Stomach smooth muscle (tissue), 2 donors: Measurements from ENCODE around the gene POLR2J.
A peak's percentile ranks its signal among the peaks of the same experiment; 100 is the strongest.
"Not testable (repeated sequence)": the region's sequence is repeated elsewhere in the genome, so short reads cannot be mapped to it uniquely, and the experiment has no call there.

Source experiments
- H3K27ac ChIP-seq: one replicate; pipeline ENCODE4 v1.7.0; 2013; ENCODE audit warnings: mild to moderate bottlenecking, low read length, inconsistent platforms
- H3K27me3 ChIP-seq, 2 donors: one replicate each; pipeline ENCODE4 v1.7.0; 2013; ENCODE audit warnings: low read length in 2 of 2; ENCODE audit not compliant: insufficient read depth in 2 of 2, control insufficient read depth in 1 of 2
- H3K36me3 ChIP-seq, 2 donors: one replicate each; pipeline ENCODE4 v1.7.0; 2013; ENCODE audit warnings: low read length in 2 of 2; ENCODE audit not compliant: control insufficient read depth in 2 of 2, insufficient read depth in 2 of 2
- H3K4me1 ChIP-seq: one replicate; pipeline ENCODE4 v1.7.0; 2013; ENCODE audit warnings: low read length; ENCODE audit not compliant: control insufficient read depth, insufficient read depth
- H3K4me3 ChIP-seq, 2 donors: one replicate each; pipeline ENCODE4 v1.7.0; 2013; ENCODE audit warnings: low read length in 2 of 2
- H3K9ac ChIP-seq, 2 donors: one replicate each; pipeline ENCODE4 v1.7.0; 2013; ENCODE audit warnings: low read length in 2 of 2, mild to moderate bottlenecking in 1 of 2
- H3K9me3 ChIP-seq, 2 donors: one replicate each; pipeline ENCODE4 v1.7.0; 2013; ENCODE audit warnings: low read length in 2 of 2; ENCODE audit not compliant: control insufficient read depth in 2 of 2
- donor health status: healthy.
- donor health status: Pancreatic carcinoma.

POLR2J gene

DNA sequence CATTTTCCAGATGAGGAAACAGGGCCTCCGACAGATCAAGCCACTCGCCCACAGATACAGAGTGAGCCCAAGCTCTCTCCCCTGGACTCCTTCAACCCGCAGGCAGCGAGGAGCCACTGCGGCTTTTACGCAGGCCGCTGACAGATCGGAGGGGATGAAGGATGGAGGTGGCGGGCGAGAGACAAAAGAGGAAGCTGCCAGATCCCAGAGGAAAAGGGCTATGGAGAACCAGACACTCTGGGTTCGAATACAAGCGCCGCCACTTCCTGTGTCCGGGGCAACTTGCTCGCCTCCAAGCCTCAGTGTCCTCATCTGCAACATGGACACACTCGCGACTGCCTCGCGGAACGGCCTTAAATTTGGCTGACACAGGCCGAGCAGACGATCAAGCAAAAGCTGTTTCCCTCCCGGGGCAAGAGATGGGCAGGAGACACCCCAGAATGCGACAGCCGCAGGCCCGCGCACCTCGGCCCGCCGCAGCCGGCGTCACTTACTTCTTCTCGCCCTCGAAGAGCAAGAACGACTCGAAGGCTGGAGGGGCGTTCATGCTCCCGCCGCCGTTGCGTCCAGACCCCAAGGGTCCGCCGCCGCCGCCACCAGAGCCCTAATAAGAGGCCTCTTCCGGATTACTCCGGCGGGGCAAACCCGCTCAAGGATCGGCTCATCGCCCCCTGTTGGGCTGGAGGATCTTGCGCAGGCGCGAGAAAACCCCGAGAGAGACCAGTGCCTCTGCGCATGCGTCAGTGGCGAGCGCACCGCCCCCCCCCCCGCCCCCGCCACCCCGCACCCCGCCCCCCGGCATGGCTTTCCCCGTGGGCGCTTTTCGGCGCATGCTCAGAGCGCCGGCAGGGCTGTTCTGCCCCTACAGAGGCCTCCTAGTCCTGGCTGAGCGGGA lies at the start of gene POLR2J:
Gene POLR2J (minus strand): TSS at position 609 of the 895 bp plus-strand sequence. CDS start 62 bp downstream, at position 547.
- not testable (repeated sequence) for H3K36me3 ChIP-seq, H3K4me1 ChIP-seq, H3K27me3 ChIP-seq, H3K9ac ChIP-seq, H3K27ac ChIP-seq, H3K9me3 ChIP-seq
- peak within 1 kb of the TSS in 1 of 2 donors; percentile 49 for H3K4me3 ChIP-seq

DNA sequence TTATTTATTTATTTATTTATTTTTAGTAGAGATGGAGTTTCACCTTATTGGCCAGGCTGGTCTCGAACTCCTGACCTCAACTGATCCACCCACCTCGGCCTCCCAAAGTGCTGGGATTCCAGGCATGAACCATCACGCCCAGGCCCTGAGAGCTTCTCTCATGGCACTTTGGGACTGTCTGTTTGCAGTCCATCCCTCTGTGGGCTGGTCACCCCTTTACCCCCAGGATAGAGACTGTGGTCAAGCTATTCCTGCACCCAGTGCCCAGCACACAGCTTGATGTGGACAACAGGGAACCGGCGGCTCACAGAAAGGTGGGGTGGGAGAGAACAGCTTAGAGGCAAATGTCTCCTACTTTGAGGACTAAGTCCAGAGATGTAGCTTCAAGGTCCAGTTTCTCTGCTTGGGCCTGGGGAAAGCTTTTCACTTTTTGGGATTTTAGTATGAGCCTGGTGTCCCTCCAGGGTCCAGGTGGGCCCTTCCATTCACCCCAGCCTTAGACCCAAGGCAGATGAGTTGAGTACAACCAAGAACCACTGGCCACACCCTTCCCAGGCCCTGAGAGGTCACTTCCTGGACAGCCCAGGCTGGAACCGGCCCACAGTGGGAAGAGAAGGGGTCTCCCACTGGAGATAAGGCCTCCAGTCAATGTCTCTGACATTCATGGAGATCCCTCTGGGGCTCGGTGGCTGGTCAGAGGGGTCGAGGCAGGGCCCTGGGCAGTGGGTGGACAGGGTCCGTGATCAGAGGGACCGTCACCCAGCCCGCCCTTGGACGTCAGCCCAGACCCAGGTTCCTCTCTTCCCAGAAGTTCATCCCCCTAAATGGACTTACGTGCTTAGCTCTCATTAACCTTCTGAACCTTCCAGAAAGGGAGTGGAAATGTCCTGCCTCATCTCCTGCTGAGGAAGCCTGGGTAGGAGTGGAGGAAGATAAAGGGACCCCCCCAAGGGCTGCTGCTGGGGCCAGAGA lies 49.4 kb upstream of the POLR2J start:
- H3K4me1 ChIP-seq, H3K4me3 ChIP-seq, H3K36me3 ChIP-seq, H3K27me3 ChIP-seq, H3K27ac ChIP-seq, H3K9ac ChIP-seq, H3K9me3 ChIP-seq: not testable (repeated sequence)

GRCh38 chr7:102527182-102527581 lies 48.5 kb upstream of the POLR2J start:
- H3K4me3 ChIP-seq, H3K27ac ChIP-seq, H3K4me1 ChIP-seq, H3K9me3 ChIP-seq, H3K27me3 ChIP-seq, H3K36me3 ChIP-seq, H3K9ac ChIP-seq: not testable (repeated sequence)

DNA sequence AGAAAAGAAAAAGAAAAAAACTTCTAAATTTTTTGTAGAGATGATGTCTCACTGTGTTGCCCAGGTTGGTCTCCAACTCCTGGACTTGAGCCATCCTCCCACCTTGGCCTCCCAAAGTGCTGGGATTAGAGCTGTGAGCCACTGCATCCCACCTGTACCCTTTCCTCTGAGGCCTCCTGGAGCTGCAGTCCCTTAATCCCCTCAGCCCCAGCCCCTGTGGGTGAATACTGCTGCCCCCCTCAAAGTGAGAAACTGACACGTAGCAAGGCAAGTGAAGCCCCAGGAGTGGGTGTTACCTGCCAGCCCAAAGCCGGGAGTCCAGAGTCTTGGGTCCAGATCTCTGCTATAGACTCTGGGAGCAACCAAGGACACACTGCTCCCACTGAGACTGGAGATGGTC lies 46.1 kb upstream of the POLR2J start:
- not testable (repeated sequence) for H3K9me3 ChIP-seq, H3K4me1 ChIP-seq, H3K9ac ChIP-seq, H3K27ac ChIP-seq, H3K4me3 ChIP-seq, H3K27me3 ChIP-seq, H3K36me3 ChIP-seq

GRCh38 chr7:102520797-102521196 lies 42.1 kb upstream of the POLR2J start:
- H3K4me3 ChIP-seq, H3K9ac ChIP-seq, H3K36me3 ChIP-seq, H3K9me3 ChIP-seq, H3K4me1 ChIP-seq, H3K27me3 ChIP-seq, H3K27ac ChIP-seq: not testable (repeated sequence)

GRCh38 chr7:102517550-102518147 lies 38.9 kb upstream of the POLR2J start, which contains the start of gene RASA4B:
Gene RASA4B, minus strand, starts transcription at chr7:102517777. Its CDS starts 67 bp downstream, at chr7:102517710.
- H3K9me3 ChIP-seq, H3K9ac ChIP-seq, H3K4me1 ChIP-seq, H3K36me3 ChIP-seq, H3K27ac ChIP-seq, H3K27me3 ChIP-seq: not testable (repeated sequence)
- H3K4me3 ChIP-seq, result peak within 1 kb of the TSS in 1 of 2 donors; percentile 22

- H3K9me3 ChIP-seq, result not testable (repeated sequence)
Observed at GRCh38 chr7:102516951-102517350, 38.2 kb upstream of the POLR2J start.

GRCh38 chr7:102515889-102516288 lies 37.2 kb upstream of the POLR2J start:
- H3K36me3 ChIP-seq, H3K27me3 ChIP-seq, H3K9ac ChIP-seq, H3K27ac ChIP-seq, H3K4me3 ChIP-seq, H3K4me1 ChIP-seq, H3K9me3 ChIP-seq: not testable (repeated sequence)

More at GRCh38 chr7:102516951-102517350, 38.2 kb upstream of the POLR2J start:
- H3K36me3 ChIP-seq, H3K27me3 ChIP-seq, H3K4me3 ChIP-seq, H3K27ac ChIP-seq, H3K9ac ChIP-seq, H3K4me1 ChIP-seq: not testable (repeated sequence)

- H3K9me3 ChIP-seq, H3K36me3 ChIP-seq, H3K27me3 ChIP-seq, H3K27ac ChIP-seq, H3K4me3 ChIP-seq, H3K4me1 ChIP-seq, H3K9ac ChIP-seq: not testable (repeated sequence)
Observed at GRCh38 chr7:102514881-102515721, 36.4 kb upstream of the POLR2J start.

DNA sequence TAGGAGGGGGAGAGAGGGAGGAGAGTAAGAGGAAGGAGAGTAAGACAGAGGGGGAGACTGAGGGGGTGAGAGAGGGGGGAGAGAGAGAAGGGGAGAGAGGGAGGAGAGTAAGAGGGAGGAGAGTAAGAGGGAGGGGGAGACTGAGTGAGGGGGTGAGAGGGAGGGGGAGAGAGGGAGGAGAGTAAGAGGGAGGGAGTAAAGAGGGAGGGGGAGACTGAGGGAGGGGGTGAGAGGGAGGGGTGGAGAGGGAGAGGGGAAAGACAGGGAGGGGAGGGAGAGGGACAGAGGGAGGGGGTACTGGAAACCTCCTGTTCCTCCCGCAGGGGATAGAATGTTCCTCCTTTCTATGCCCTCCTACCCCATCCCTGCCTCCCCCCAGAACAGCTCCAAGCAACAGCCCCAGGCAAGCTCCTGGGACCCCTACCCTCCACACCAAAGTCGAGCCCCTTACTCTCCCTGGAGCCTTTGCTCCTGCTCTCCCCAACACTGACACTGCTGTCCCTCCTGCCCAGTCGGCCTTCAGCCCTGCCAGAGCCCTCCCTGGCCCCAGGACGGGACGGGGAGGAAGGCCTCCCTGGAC lies 34.0 kb upstream of the POLR2J start:
- H3K27me3 ChIP-seq, H3K9me3 ChIP-seq, H3K36me3 ChIP-seq, H3K4me1 ChIP-seq, H3K9ac ChIP-seq: not testable (repeated sequence)
- peak overlapping the region in 1 of 2 donors; percentile 44 for H3K4me3 ChIP-seq
- H3K27ac ChIP-seq, result peak overlapping the region; percentile 70
